HCT116 (cell line): ENCODE results near the gene CARD8. TPM values are rescaled to one million over a fixed set of nuclear protein-coding genes. Genes with fewer than 3 reads are reported as not detected.

Experiments used
- ATAC-seq: fragments of 200-7000 bp; cut with Tn5 transposase; 2 replicates; pipeline ENCODE4 v1.9.1; 2020; ENCODE audit warnings: mild to moderate bottlenecking, moderate library complexity
- BruUV-seq: library from RNA; stranded (reverse); fragments of 400-500 nt; replicated peaks from 2 replicates; lab custom pipeline; 2021; lab: Mats Ljungman, UMichigan
- CTCF ChIA-PET: fragments of 300-600 bp; sonication (Branson Sonifier 250); formaldehyde crosslinking; loops from one replicate; lab custom pipeline; 2021; ENCODE audit warnings: antibody characterized with exemption; lab: Charles Lee
- POLR2A ChIA-PET: fragments of 300-600, 350-600 bp; sonication (Branson Sonifier 250); formaldehyde crosslinking; loops from one replicate; lab custom pipeline; 2021; ENCODE audit warnings: antibody characterized with exemption; lab: Charles Lee
- RAD21 ChIA-PET, 2 experiments: fragments of 300-600 bp; sonication (Branson Sonifier 250); formaldehyde crosslinking; loops; one replicate each; lab custom pipeline; 2023; ENCODE audit warnings: low total read pairs in 2 of 2; ENCODE audit not compliant: uncharacterized antibody in 2 of 2, unreplicated experiment in 2 of 2, low non-redundant PET in 1 of 2; lab: Charles Lee
- DNase-seq: peaks from one replicate; pipeline ENCODE4 v3.0.0-alpha.2; 2010; ENCODE audit warnings: low read depth, low spot score
- H2AFZ ChIP-seq: fragments of 200-600 bp; shearing (Covaris generic), sonication (generic); 2 replicates; pipeline ENCODE4 v1.6.1; 2017; ENCODE audit warnings: low read depth, mixed run types, mixed read lengths, antibody characterized with exemption, low read length; ENCODE audit not compliant: poor library complexity, severe bottlenecking
- H3K27ac ChIP-seq: 2 replicates; pipeline ENCODE4 v1.5.1; 2012; ENCODE audit warnings: low read depth, low read length
- H3K27me3 ChIP-seq: fragments of 200-600 bp; sonication (generic); 2 replicates; pipeline ENCODE4 v1.6.1; 2016; ENCODE audit warnings: mixed run types, low read length, mixed read lengths; ENCODE audit not compliant: insufficient read depth
- H3K36me3 ChIP-seq, 2 experiments: fragments of 200-500 bp in 1 of 2; fragments of 200-600 bp in 1 of 2; sonication (Bioruptor generic) in 1 of 2; sonication (generic) in 1 of 2; 2 replicates each; pipeline versions ENCODE4 v1.5.1 to v1.6.1; 2014 to 2016; ENCODE audit warnings: low read length in 2 of 2, inconsistent platforms in 1 of 2, mixed read lengths in 1 of 2, mixed run types in 1 of 2; ENCODE audit not compliant: insufficient read depth in 2 of 2, control insufficient read depth in 1 of 2
- H3K4me1 ChIP-seq, 2 experiments: fragments of 200-600 bp in 1 of 2; sonication (generic) in 1 of 2; 2 replicates each; pipeline versions ENCODE4 v1.5.1 to v1.6.1; 2012 to 2017; ENCODE audit warnings: low read length in 2 of 2, inconsistent platforms in 1 of 2, mild to moderate bottlenecking in 1 of 2, mixed read lengths in 1 of 2, mixed run types in 1 of 2, moderate library complexity in 1 of 2; ENCODE audit not compliant: insufficient read depth in 2 of 2, control insufficient read depth in 1 of 2
- H3K4me2 ChIP-seq: fragments of 200-600 bp; sonication (generic); 2 replicates; pipeline ENCODE4 v1.6.1; 2017; ENCODE audit warnings: mixed run types, low read length, mixed read lengths
- H3K4me3 ChIP-seq, 2 experiments: fragments of 200-600 bp in 1 of 2; sonication (generic) in 1 of 2; replicated peaks in 1 of 2; 2 replicates each; pipeline ENCODE4 v1.5.1; 2011 to 2016; ENCODE audit warnings: low read length in 2 of 2, control low read depth in 1 of 2, low read depth in 1 of 2, mild to moderate bottlenecking in 1 of 2, mixed read lengths in 1 of 2, mixed run types in 1 of 2
- H3K79me2 ChIP-seq: fragments of 200-600 bp; sonication (generic); 2 replicates; pipeline ENCODE4 v1.6.1; 2017; ENCODE audit warnings: mild to moderate bottlenecking, mixed run types, low read length, moderate library complexity, mixed read lengths; ENCODE audit not compliant: insufficient read depth
- H3K9ac ChIP-seq: fragments of 200-600 bp; sonication (generic); 2 replicates; pipeline ENCODE4 v1.6.1; 2016; ENCODE audit warnings: low read length, mixed read lengths
- H3K9me2 ChIP-seq: fragments of 200-600 bp; sonication (generic), shearing (Covaris generic); 2 replicates; pipeline ENCODE4 v1.6.1; 2017; ENCODE audit warnings: mixed run types, mild to moderate bottlenecking, moderate library complexity; ENCODE audit not compliant: insufficient read depth
- H3K9me3 ChIP-seq, 2 experiments: fragments of 200-500 bp in 1 of 2; fragments of 200-600 bp in 1 of 2; sonication (Bioruptor generic) in 1 of 2; sonication (generic) in 1 of 2; 2 replicates each; pipeline ENCODE4 v1.6.1; 2014 to 2017; ENCODE audit warnings: low read length in 2 of 2, mixed read lengths in 2 of 2, inconsistent platforms in 1 of 2, low read depth in 1 of 2, mild to moderate bottlenecking in 1 of 2, mixed run types in 1 of 2, moderate library complexity in 1 of 2; ENCODE audit not compliant: control insufficient read depth in 1 of 2, insufficient read depth in 1 of 2
- H4K20me1 ChIP-seq: fragments of 200-600 bp; sonication (generic), shearing (Covaris generic); 2 replicates; pipeline ENCODE4 v1.6.1; 2017; ENCODE audit warnings: mixed run types, mild to moderate bottlenecking, moderate library complexity; ENCODE audit not compliant: insufficient read depth
- CBX3 ChIP-seq: IDR thresholded peaks from 2 replicates; pipeline ENCODE4 v1.6.1; 2012; ENCODE audit warnings: low read depth
- EZH2 ChIP-seq: fragments of 200-600 bp; sonication (generic); IDR thresholded peaks from 2 replicates; pipeline ENCODE4 v1.6.1; 2017; ENCODE audit warnings: antibody characterized with exemption, mixed run types
- FOSL1 ChIP-seq: IDR thresholded peaks from 2 replicates; pipeline ENCODE4 v1.6.1; 2012; ENCODE audit warnings: low read depth
- JUND ChIP-seq: IDR thresholded peaks from 2 replicates; pipeline ENCODE4 v1.6.1; 2012
- POLR2AphosphoS5 ChIP-seq: IDR thresholded peaks from 2 replicates; pipeline ENCODE4 v1.6.1; 2011; ENCODE audit warnings: mild to moderate bottlenecking, low read depth, low read length, moderate library complexity
- YY1 ChIP-seq: IDR thresholded peaks from 2 replicates; pipeline ENCODE4 v1.6.1; 2011; ENCODE audit warnings: low read length, low read depth, moderate library complexity, mild to moderate bottlenecking; ENCODE audit not compliant: insufficient replicate concordance; ENCODE audit errors: extremely low read depth
- ZFX ChIP-seq: fragments of 450-650 bp; IDR thresholded peaks from 2 replicates; pipeline ENCODE4 v1.6.1; 2017
- ZNF274 ChIP-seq: fragments of 200-500 bp; sonication (Bioruptor generic); IDR thresholded peaks from 2 replicates; pipeline ENCODE4 v1.6.1; 2014; ENCODE audit warnings: mild to moderate bottlenecking, low read depth, low read length, inconsistent platforms
- intact Hi-C: fragments of 100-400 bp; cut with micrococcal nuclease; formaldehyde crosslinking; loops from 2 replicates; pipeline ENCODE4 v1.10.0; 2022
- total RNA-seq: library from RNA; stranded (reverse); gene quantifications from one replicate; pipeline ENCODE4 v1.2.1, GENCODE V29; 2021; ENCODE audit not compliant: unreplicated experiment

CARD8 gene
- total RNA-seq, 1 experiment from 2014 or later: 17.5 TPM

DNA sequence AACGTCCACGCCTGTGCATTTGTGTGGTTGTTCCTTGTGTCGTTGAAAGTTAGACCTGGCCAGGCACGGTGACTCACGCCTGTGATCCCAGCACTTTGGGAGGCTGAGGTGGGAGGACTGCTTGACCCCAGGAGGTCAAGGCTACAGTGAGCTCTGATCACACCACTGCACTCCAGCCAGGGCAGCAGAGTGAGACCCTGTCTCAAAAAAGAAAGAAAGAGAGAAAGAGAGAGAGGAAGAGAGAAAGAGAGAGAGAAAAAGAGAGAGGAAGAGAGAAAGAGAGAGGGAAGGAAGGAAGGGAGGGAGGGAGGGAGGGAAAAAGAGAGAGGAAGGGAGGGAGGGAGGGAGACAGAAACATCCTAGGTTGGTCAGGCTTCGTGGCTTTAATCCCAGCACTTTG, 19.2 kb upstream of the CARD8 start:
- ChIA-PET POLR2A (no interaction called here), RAD21 (interaction anchor here in 1 of 2 experiments (0.7 kb wide), 1 partner anchor 14 kb away, joined by 3 read pairs; no protein-coding TSS in a partner anchor)
- H3K79me2 ChIP-seq: no peaks in the 10 kb centered on the region
- H3K9ac ChIP-seq: 0 out of 2 replicates have a peak overlapping the region, but pooled peaks have one; percentile 2
- BruUV-seq: no TSS peak
- no peak overlapping the region for H2AFZ ChIP-seq
- H3K4me3 ChIP-seq: no peak overlapping the region
- no peak for ATAC-seq
- H3K9me3 ChIP-seq: no peaks in the 10 kb centered on the region
- H3K4me2 ChIP-seq: peak overlapping the region; percentile 8
- no peaks in the 10 kb centered on the region for H3K36me3 ChIP-seq
- peak overlapping the region; percentile 47; the same call in 1 of the 2 replicates for H3K27ac ChIP-seq
- DNase-seq: no peak
- no peaks in the 10 kb centered on the region for H4K20me1 ChIP-seq
- no peaks in the 10 kb centered on the region for H3K27me3 ChIP-seq
- no peaks in the 10 kb centered on the region for H3K9me2 ChIP-seq
- peaks cover 17 to 34% of the 10 kb centered on the region in 2 experiments for H3K4me1 ChIP-seq
- no peak for TF ChIP-seq EZH2
- no peak for TF ChIP-seq JUND
- TF ChIP-seq FOSL1: no peak
- no peak for TF ChIP-seq YY1
- TF ChIP-seq, all 23 proteins: peak for 0
- intact Hi-C loops: no loop called here
- CTCF ChIA-PET: no interaction called here

GRCh38 chr19:48274173-48274572, 18.5 kb upstream of the CARD8 start:
- Histone ChIP-seq H3K4me2 (peak overlapping the region; percentile 33; the same call in 1 of the 2 replicates), H3K79me2 (no peaks in the 10 kb centered on the region), H3K27ac (peak overlapping the region; percentile 26; the same call in 1 of the 2 replicates), H3K9me2 (no peaks in the 10 kb centered on the region), H4K20me1 (no peaks in the 10 kb centered on the region), H3K27me3 (no peaks in the 10 kb centered on the region), H3K4me1 (peaks cover 18 to 42% of the 10 kb centered on the region in 2 experiments), H3K9ac (no peak overlapping the region), H3K36me3 (no peaks in the 10 kb centered on the region), H2AFZ (no peak overlapping the region), H3K9me3 (no peaks in the 10 kb centered on the region), H3K4me3 (no peak overlapping the region)
- ChIA-PET CTCF (interaction anchor here (0.7 kb wide), 1 partner anchor 759 kb away, joined by 3 read pairs; no protein-coding TSS in a partner anchor), RAD21 (no interaction called here), POLR2A (interaction anchor here (0.7 to 2.3 kb wide), 2 partner anchors 59 to 71 kb away, joined by 5 to 10 read pairs; no protein-coding TSS in a partner anchor)
- intact Hi-C loops: no loop called here
- TF ChIP-seq POLR2AphosphoS5 (no peak), CBX3 (no peak), ZNF274 (no peak), JUND (0 out of 2 replicates have a peak, but pooled peaks have one; percentile 5), EZH2 (no peak), ZFX (no peak)
- no peak for ATAC-seq
- BruUV-seq: no TSS peak
- DNase-seq: no peak
